NCI-H128 (cell line): ENCODE results near the gene AQP11.

Experiments
- DNase-seq: peaks from one replicate; lab custom pipeline; 2025; ENCODE audit not compliant: unreplicated experiment; lab: John Stamatoyannopoulos, UW

AQP11 gene

GRCh38 chr11:77656362-77656761 lies 66.6 kb downstream of the AQP11 start:
- no peak for DNase-seq

- no peak for DNase-seq
These were observed 68.7 kb downstream of the AQP11 start for GRCh38 chr11:77658213-77659013.
